Measurements from ENCODE around the gene PBRM1.

The PBRM1 gene

DNA sequence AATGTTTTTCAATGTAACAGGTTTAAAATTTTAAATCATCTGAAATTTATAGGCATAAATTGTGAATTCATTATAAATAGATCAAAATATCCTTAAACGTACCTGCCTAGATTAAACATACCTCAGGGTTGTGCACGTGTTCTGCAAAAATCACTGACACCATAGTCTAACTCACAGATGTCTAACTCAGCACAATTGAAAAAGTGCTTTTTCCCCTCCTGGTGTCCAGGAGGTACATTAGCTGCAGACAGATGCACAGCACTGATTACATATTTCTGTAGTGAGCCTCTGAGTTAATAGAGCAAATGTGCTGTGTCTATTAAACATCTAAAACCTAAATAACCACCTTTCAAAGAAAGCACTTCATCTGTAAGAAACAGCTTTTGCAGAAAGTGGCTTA is 138.6 kb downstream of the PBRM1 start:
- Histone ChIP-seq H3K27ac (ENCODE audit: low read length) (peak overlapping the region; percentile 59; the same call in 1 of the 2 replicates), H3K36me3 (replicated peaks; ENCODE audit: insufficient read depth, low read length) (peaks cover 10% of the 10 kb centered on the region; the same call in 1 of the 2 replicates), H3K79me2 (ENCODE audit: low read length) (peaks cover 28% of the 10 kb centered on the region), H4K20me1 (ENCODE audit: insufficient read depth, low read length) (no peaks in the 10 kb centered on the region), H2AFZ (ENCODE audit: low read length) (no peak overlapping the region), H3K9ac (ENCODE audit: low read length) (no peak overlapping the region; the same call in 1 of the 2 replicates), H3K9me3 (replicated peaks; ENCODE audit: insufficient read depth, low read length) (no peaks in the 10 kb centered on the region), H3K9me2 (replicated peaks; ENCODE audit: insufficient read depth, low read length) (no peaks in the 10 kb centered on the region), H3K4me3 (ENCODE audit: low read length) (no peak overlapping the region), H3K4me2 (ENCODE audit: low read depth, low read length) (0 out of 2 replicates have a peak overlapping the region, but pooled peaks have one; percentile 8), H3F3A (ENCODE audit: insufficient read depth, low read length) (peaks cover 13% of the 10 kb centered on the region), H3K4me1 (ENCODE audit: low read length) (peaks cover 17% of the 10 kb centered on the region), H3K27me3 (replicated peaks; ENCODE audit: insufficient read depth, low read length) (no peaks in the 10 kb centered on the region)
- peak; percentile 61 for DNase-seq
- TF ChIP-seq EZH2phosphoT487 (IDR thresholded peaks at IDR 0.05; ENCODE audit: low read length) (no peak), EZH2 (optimal IDR thresholded peaks at IDR 0.05; ENCODE audit: low read depth, low read length) (no peak)
- TF ChIP-seq, protein P1, sequence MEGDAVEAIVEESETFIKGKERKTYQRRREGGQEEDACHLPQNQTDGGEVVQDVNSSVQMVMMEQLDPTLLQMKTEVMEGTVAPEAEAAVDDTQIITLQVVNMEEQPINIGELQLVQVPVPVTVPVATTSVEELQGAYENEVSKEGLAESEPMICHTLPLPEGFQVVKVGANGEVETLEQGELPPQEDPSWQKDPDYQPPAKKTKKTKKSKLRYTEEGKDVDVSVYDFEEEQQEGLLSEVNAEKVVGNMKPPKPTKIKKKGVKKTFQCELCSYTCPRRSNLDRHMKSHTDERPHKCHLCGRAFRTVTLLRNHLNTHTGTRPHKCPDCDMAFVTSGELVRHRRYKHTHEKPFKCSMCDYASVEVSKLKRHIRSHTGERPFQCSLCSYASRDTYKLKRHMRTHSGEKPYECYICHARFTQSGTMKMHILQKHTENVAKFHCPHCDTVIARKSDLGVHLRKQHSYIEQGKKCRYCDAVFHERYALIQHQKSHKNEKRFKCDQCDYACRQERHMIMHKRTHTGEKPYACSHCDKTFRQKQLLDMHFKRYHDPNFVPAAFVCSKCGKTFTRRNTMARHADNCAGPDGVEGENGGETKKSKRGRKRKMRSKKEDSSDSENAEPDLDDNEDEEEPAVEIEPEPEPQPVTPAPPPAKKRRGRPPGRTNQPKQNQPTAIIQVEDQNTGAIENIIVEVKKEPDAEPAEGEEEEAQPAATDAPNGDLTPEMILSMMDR (IDR thresholded peaks at IDR 0.05; ENCODE audit: low read length), result no peak

DNA sequence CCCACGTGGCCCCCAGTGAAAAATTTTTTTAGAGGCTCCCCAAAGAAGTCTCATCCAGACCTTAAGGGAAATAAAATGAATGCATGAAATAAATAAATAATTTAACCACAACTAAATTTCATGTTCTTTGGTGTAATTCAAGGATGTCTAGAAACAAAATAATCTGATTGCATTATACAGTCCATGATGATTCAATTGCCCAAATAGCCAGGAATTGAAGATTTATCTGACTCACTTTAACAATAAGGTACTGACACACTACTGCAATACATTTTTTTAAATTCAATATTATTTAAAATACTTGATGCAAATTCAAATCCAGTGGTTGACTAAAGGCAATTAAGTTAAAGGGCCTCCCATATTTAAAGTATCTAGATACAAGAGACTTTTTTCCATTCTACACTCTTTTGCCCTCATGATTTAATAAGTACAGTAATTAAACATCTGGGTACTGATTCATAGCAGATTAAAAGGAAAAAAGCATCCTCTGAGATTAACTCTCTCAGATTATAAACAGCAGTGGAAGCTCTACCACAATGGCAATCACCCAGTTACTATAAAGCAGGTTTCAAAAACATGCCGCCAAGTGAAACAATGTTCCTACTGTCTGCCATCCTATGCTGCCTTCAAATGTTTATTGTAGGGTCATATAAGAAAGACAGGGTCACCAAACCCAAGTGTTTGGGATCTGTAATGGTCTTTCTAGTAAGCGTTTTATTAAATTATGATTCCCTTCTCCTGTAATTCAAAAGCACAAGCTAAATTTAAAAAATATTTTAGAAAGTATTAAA is 139.4 kb downstream of the PBRM1 start:
- TF ChIP-seq EZH2 (optimal IDR thresholded peaks at IDR 0.05; ENCODE audit: low read depth, low read length) (no peak), EZH2phosphoT487 (IDR thresholded peaks at IDR 0.05; ENCODE audit: low read length) (no peak)
- TF ChIP-seq, protein P1 (IDR thresholded peaks at IDR 0.05; ENCODE audit: low read length), result no peak
- Histone ChIP-seq H3K9me2 (replicated peaks; ENCODE audit: insufficient read depth, low read length) (no peaks in the 10 kb centered on the region), H3K9ac (ENCODE audit: low read length) (no peak overlapping the region), H3K27ac (ENCODE audit: low read length) (no peak overlapping the region), H3K4me3 (ENCODE audit: low read length) (no peak overlapping the region), H3F3A (ENCODE audit: insufficient read depth, low read length) (peaks cover 13% of the 10 kb centered on the region), H4K20me1 (ENCODE audit: insufficient read depth, low read length) (no peaks in the 10 kb centered on the region), H3K9me3 (replicated peaks; ENCODE audit: insufficient read depth, low read length) (no peaks in the 10 kb centered on the region), H3K79me2 (ENCODE audit: low read length) (peaks cover 37% of the 10 kb centered on the region), H2AFZ (ENCODE audit: low read length) (no peak overlapping the region), H3K36me3 (replicated peaks; ENCODE audit: insufficient read depth, low read length) (peaks cover 13% of the 10 kb centered on the region; the same call in 1 of the 2 replicates), H3K4me1 (ENCODE audit: low read length) (peaks cover 17% of the 10 kb centered on the region), H3K27me3 (replicated peaks; ENCODE audit: insufficient read depth, low read length) (no peaks in the 10 kb centered on the region), H3K4me2 (ENCODE audit: low read depth, low read length) (no peak overlapping the region)
- DNase-seq, result no peak

DNA sequence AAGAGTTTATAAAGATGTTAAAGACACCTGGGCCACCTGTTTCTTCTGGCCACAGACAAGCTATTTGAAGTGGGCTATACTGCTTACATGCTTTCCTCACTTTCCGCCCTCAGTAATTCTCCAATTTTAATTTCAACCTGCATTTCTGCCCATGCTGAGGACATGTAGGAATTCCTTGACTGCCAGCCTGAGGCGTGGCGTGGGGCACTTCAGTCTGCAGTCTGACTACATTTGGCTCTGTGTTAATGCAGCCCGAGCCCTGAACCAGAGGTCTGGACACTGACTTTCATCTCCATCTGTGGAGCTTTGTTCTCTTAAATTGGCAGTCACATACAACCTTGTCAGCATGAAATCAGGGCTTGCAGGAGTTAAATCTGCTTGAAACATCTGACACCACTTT is 140.8 kb downstream of the PBRM1 start:
- no peaks in the 10 kb centered on the region for H3K27me3 ChIP-seq (replicated peaks; ENCODE audit: insufficient read depth, low read length)
- H2AFZ ChIP-seq (ENCODE audit: low read length), result no peak overlapping the region
- H3K4me1 ChIP-seq (ENCODE audit: low read length), result peaks cover 17% of the 10 kb centered on the region
- peaks cover 51% of the 10 kb centered on the region for H3K79me2 ChIP-seq (ENCODE audit: low read length)
- TF ChIP-seq, protein P1 (IDR thresholded peaks at IDR 0.05; ENCODE audit: low read length), result no peak
- no peak for TF ChIP-seq EZH2 (optimal IDR thresholded peaks at IDR 0.05; ENCODE audit: low read depth, low read length)
- TF ChIP-seq EZH2phosphoT487 (IDR thresholded peaks at IDR 0.05; ENCODE audit: low read length), result no peak
- no peak overlapping the region for H3K4me2 ChIP-seq (ENCODE audit: low read depth, low read length)
- peaks cover 20% of the 10 kb centered on the region for H3F3A ChIP-seq (ENCODE audit: insufficient read depth, low read length)
- peaks cover 17% of the 10 kb centered on the region for H3K36me3 ChIP-seq (replicated peaks; ENCODE audit: insufficient read depth, low read length)
- no peaks in the 10 kb centered on the region for H3K9me2 ChIP-seq (replicated peaks; ENCODE audit: insufficient read depth, low read length)
- H3K9ac ChIP-seq (ENCODE audit: low read length), result no peak overlapping the region
- DNase-seq, result no peak
- H3K9me3 ChIP-seq (replicated peaks; ENCODE audit: insufficient read depth, low read length), result no peaks in the 10 kb centered on the region
- H3K27ac ChIP-seq (ENCODE audit: low read length), result no peak overlapping the region
- H3K4me3 ChIP-seq (ENCODE audit: low read length), result no peak overlapping the region
- no peaks in the 10 kb centered on the region; the same call in 1 of the 2 replicates for H4K20me1 ChIP-seq (ENCODE audit: insufficient read depth, low read length)
